Large intestine (tissue), 3 donors: ENCODE results near the gene CRISPLD2. TPM values are rescaled to one million over a fixed set of nuclear protein-coding genes. Genes with fewer than 3 reads are reported as not detected.
"Not testable (repeated sequence)": the region's sequence is repeated elsewhere in the genome, so short reads cannot be mapped to it uniquely, and the experiment has no call there.

ENCODE experiments used
- DNase-seq, 2 donors: peaks; one replicate each; pipeline versions ENCODE4 v3.0.0 to v3.0.0-alpha.2; 2013
- H3K27ac ChIP-seq: one replicate; pipeline ENCODE4 v1.5.1; 2013; ENCODE audit warnings: low read length
- H3K27me3 ChIP-seq: 2 replicates; pipeline ENCODE4 v1.6.1; 2013; ENCODE audit warnings: low read length; ENCODE audit not compliant: control insufficient read depth, insufficient read depth
- H3K36me3 ChIP-seq: 2 replicates; pipeline ENCODE4 v1.6.1; 2013; ENCODE audit warnings: low read length; ENCODE audit not compliant: control insufficient read depth, insufficient read depth
- H3K4me1 ChIP-seq: one replicate; pipeline ENCODE4 v1.6.1; 2013; ENCODE audit warnings: low read length; ENCODE audit not compliant: control insufficient read depth, insufficient read depth
- H3K4me3 ChIP-seq: one replicate; pipeline ENCODE4 v1.5.1; 2013; ENCODE audit warnings: low read length
- H3K9me3 ChIP-seq: one replicate; pipeline ENCODE4 v1.6.1; 2013; ENCODE audit warnings: mild to moderate bottlenecking, low read depth, low read length, moderate library complexity; ENCODE audit not compliant: control insufficient read depth
- WGBS: methylation state at CpG from one replicate; pipeline ENCODE4 v1.1.5; 2013; ENCODE audit warnings: low lambda C conversion rate; ENCODE audit not compliant: insufficient coverage; 5-methylcytosine and 5-hydroxymethylcytosine counted together
- polyA plus RNA-seq: library from polyadenylated mRNA; unstranded; fragments of 120-200 nt; gene quantifications from one replicate; pipeline ENCODE4 v1.2.1, GENCODE V29; 2013

The CRISPLD2 gene
- polyA plus RNA-seq, 1 donor, result 8.8 TPM

- WGBS, result no CpG with 5 or more reads among the region's 3 CpGs
- DNase-seq, H3K27me3 ChIP-seq, H3K4me3 ChIP-seq, H3K9me3 ChIP-seq, H3K4me1 ChIP-seq, H3K27ac ChIP-seq, H3K36me3 ChIP-seq: not testable (repeated sequence)
Observed at GRCh38 chr16:84856203-84856581, 36.4 kb downstream of the CRISPLD2 start.

DNA sequence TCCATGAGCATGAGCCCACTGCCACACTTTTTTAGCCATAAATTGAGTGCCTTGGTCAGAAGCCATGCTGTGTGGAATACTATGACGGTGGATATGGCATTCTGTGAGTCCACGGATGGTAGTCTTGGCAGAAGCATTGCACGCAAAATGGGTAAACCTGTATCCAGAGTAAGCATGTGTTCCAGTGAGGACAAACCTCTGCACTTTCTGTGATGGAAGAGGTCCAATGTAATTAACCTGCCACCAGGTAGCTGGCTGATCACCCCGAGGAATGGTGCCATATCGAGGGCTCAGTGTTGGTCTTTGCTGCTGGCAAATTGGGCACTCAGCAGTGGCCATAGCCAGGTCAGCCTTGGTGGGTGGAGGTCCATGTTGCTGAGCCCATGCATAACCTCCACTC, 37.0 kb downstream of the CRISPLD2 start:
- not testable (repeated sequence) for H3K27ac ChIP-seq, H3K36me3 ChIP-seq

GRCh38 chr16:84859681-84860080, 39.9 kb downstream of the CRISPLD2 start:
- H3K4me3 ChIP-seq, result no peak overlapping the region
- H3K27ac ChIP-seq, result no peak overlapping the region
- H3K27me3 ChIP-seq, result no peaks in the 10 kb centered on the region
- H3K36me3 ChIP-seq, result peaks cover 2% of the 10 kb centered on the region
- no CpG with 5 or more reads among the region's 2 CpGs for WGBS
- H3K4me1 ChIP-seq, result no peaks in the 10 kb centered on the region
- peaks cover 5% of the 10 kb centered on the region for H3K9me3 ChIP-seq
- no peak for DNase-seq

More for the DNA sequence above, 37.0 kb downstream of the CRISPLD2 start:
- not testable (repeated sequence) for H3K9me3 ChIP-seq, H3K4me3 ChIP-seq, H3K27me3 ChIP-seq, DNase-seq, H3K4me1 ChIP-seq
- WGBS, result no CpG with 5 or more reads among the region's 5 CpGs

GRCh38 chr16:84860383-84860782, 40.6 kb downstream of the CRISPLD2 start:
- Histone ChIP-seq H3K4me1 (no peaks in the 10 kb centered on the region), H3K9me3 (peaks cover 5% of the 10 kb centered on the region), H3K27me3 (no peaks in the 10 kb centered on the region), H3K27ac (no peak overlapping the region), H3K36me3 (peaks cover 2% of the 10 kb centered on the region), H3K4me3 (no peak overlapping the region)
- 100% methylated on average over 1 of the region's 9 CpGs for WGBS
- no peak for DNase-seq

GRCh38 chr16:84861671-84862070, 41.9 kb downstream of the CRISPLD2 start:
- no peak for DNase-seq
- WGBS, result 80% methylated on average over 2 of the region's 7 CpGs

DNA sequence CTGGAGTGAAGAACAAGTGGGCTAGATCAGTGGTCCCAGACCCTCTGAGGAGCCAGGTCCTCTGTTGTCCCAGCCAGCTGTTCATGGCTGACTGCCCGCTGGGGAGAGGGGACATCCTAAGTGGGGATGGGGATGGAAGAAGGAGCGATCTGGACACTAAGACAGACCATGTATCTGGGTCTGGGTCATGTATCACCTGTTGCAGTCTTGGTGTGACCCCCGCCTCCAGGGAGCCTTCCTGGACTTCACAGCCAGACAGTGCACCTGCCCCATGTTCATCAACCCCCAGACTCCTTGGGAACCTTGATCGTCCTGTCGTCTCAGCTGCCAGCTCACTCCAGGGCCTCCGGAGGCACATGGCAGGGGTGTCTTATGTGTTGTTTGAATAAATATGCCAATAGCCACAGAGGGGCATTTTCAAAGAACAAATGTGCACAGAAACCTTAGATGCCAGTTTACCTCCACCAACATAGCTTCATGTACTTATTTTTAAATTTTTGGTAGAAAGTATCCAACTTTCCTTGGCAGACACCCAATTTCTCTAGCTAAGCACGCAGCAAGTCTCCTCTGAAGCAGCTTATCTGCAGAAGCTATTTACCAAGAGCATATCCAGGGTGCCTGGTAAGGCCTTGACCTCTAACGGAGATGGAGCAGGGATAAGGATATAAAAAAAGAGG, 43.2 kb downstream of the CRISPLD2 start:
- Histone ChIP-seq H3K36me3 (peaks cover 5% of the 10 kb centered on the region), H3K27ac (no peak overlapping the region), H3K27me3 (no peaks in the 10 kb centered on the region), H3K4me3 (no peak overlapping the region), H3K9me3 (peaks cover 5% of the 10 kb centered on the region), H3K4me1 (no peaks in the 10 kb centered on the region)
- DNase-seq, result no peak
- no CpG with 5 or more reads among the region's 8 CpGs for WGBS

More at GRCh38 chr16:84861671-84862070, 41.9 kb downstream of the CRISPLD2 start:
- Histone ChIP-seq H3K4me3 (no peak overlapping the region), H3K27me3 (no peaks in the 10 kb centered on the region), H3K27ac (no peak overlapping the region), H3K36me3 (peaks cover 2% of the 10 kb centered on the region), H3K4me1 (no peaks in the 10 kb centered on the region), H3K9me3 (peaks cover 5% of the 10 kb centered on the region)

DNA sequence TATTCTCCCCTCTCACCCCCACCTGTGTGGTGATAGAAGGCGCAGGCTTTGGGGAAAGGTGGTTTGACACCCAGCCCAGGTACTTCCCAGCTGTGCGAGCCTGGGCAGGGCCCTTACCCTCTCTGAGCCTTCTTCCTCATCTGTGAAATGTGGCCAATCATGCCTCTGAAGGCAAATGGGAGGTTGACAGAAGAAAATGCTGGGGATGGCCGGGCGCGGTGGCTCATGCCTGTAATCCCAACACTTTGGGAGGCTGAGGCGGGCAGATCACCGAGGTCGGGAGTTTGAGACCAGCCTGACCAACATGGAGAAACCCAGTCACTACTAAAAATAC, 43.7 kb downstream of the CRISPLD2 start:
- Histone ChIP-seq H3K27me3 (no peaks in the 10 kb centered on the region), H3K4me1 (no peaks in the 10 kb centered on the region), H3K9me3 (peaks cover 5% of the 10 kb centered on the region), H3K36me3 (peaks cover 7% of the 10 kb centered on the region), H3K4me3 (no peak overlapping the region), H3K27ac (no peak overlapping the region)
- no CpG with 5 or more reads among the region's 8 CpGs for WGBS
- no peak for DNase-seq

DNA sequence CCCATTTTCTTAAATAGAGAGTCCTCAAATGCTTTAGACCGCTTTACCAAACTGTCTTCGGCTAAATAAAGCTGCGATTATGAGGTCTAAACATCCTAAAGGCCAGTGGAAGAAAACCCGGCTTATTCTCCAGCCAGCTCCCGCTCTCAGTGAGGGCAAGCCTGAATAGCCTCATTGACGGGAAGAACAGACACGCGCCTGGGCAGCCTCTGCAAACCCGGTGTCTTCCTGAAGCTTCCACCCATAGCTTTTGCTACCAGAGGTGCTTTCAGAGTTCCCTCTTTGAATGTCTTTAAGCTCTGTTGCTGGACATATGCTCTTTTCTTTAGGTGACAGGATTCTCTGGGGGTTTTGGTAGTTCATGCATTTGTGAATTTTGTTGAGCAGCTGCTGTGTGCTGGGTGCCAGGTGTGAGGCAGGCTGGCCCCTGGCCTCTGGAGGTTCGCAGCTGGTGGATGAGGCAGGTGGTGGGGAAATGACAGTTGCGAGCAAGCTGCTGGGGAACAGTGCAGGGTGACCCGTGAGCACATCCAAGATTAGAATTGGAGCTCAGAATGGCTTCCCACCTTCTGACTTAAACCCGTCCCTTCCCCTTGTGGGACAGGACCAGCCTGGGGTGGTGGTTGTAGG, 44.7 kb downstream of the CRISPLD2 start:
- Histone ChIP-seq H3K36me3 (peaks cover 14% of the 10 kb centered on the region), H3K27me3 (no peaks in the 10 kb centered on the region), H3K9me3 (peaks cover 5% of the 10 kb centered on the region), H3K4me1 (no peaks in the 10 kb centered on the region), H3K27ac (no peak overlapping the region), H3K4me3 (no peak overlapping the region)
- DNase-seq, result no peak
- WGBS, result 100% methylated on average over 1 of the region's 13 CpGs

DNA sequence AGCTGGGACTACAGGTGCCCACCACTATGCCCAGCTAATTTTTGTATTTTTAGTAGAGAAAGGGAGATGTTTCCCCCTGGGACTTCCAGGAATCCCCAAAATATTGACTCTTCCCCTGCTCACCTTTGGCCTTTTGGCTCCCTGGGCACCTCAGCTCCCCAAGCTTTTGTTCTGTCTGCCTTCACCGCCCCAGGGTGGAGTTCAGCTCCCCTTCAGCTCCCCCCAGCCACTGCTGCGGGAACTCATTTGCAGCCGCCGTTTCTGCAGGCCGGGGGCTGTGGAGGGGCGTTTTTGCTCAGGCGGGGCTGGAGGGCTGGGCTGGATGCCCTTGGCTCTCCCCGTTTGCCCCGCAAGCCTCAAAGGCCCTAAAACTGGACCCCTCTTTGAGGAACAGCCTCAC, 47.9 kb downstream of the CRISPLD2 start:
- no CpG with 5 or more reads among the region's 9 CpGs for WGBS
- Histone ChIP-seq H3K4me3 (no peak overlapping the region), H3K27me3 (no peaks in the 10 kb centered on the region), H3K9me3 (no peaks in the 10 kb centered on the region), H3K27ac (no peak overlapping the region), H3K36me3 (peaks cover 13% of the 10 kb centered on the region), H3K4me1 (no peaks in the 10 kb centered on the region)
- DNase-seq, result no peak

GRCh38 chr16:84868328-84868727, 48.5 kb downstream of the CRISPLD2 start:
- Histone ChIP-seq H3K9me3 (no peaks in the 10 kb centered on the region), H3K36me3 (peaks cover 13% of the 10 kb centered on the region), H3K27ac (no peak overlapping the region), H3K4me1 (no peaks in the 10 kb centered on the region), H3K4me3 (no peak overlapping the region), H3K27me3 (no peaks in the 10 kb centered on the region)
- WGBS, result no CpG with 5 or more reads among the region's 9 CpGs
- no peak for DNase-seq
